ENCODE measurements around the gene MTHFD1. TPM values are rescaled to one million over a fixed set of nuclear protein-coding genes. Genes with fewer than 3 reads are reported as not detected.
"Not testable (repeated sequence)": the region's sequence is repeated elsewhere in the genome, so short reads cannot be mapped to it uniquely, and the experiment has no call there.

Gene MTHFD1
- total RNA-seq, 4 donors from 2014 or later = 34.5 to 54.5 (median 38.6) TPM

DNA sequence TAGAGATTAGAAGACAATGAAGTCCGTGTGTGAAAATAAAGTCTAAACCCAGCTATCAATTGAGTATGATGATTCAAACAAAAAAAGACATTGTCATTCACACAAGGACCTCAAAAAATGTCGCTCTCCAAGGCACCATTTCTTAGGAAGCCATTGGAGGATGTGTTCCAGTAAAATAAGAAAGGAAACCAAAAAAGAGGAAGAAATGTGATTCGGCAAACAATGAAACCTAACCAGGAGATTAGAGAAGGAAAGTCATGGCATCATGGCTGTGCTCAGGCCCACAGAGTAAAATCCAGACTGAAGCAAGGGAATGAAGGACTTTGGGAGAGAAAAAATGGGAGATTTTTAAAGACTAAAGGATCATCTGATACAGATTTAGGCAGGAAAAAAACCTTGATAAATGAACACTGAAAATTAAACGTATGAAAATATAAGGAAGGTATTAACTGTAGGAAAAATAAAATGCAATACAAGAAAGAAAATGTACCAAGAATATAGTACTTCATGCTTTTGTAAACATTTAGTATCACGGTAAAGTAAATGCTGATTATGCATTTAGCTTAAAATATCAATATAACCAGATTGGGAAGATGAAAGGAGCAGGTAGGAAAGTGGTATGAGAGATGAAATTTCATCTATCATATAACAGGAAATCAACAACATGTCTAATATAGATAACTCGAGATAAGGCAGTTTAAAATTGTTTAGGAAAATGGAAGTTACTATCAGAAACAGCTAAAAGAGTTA lies 38.2 kb upstream of the MTHFD1 start:
- no peak for TF ChIP-seq POLR2A (IDR thresholded peaks at IDR 0.05)
- TF ChIP-seq EP300 (IDR thresholded peaks at IDR 0.05) = no peak
- TF ChIP-seq, protein P1, sequence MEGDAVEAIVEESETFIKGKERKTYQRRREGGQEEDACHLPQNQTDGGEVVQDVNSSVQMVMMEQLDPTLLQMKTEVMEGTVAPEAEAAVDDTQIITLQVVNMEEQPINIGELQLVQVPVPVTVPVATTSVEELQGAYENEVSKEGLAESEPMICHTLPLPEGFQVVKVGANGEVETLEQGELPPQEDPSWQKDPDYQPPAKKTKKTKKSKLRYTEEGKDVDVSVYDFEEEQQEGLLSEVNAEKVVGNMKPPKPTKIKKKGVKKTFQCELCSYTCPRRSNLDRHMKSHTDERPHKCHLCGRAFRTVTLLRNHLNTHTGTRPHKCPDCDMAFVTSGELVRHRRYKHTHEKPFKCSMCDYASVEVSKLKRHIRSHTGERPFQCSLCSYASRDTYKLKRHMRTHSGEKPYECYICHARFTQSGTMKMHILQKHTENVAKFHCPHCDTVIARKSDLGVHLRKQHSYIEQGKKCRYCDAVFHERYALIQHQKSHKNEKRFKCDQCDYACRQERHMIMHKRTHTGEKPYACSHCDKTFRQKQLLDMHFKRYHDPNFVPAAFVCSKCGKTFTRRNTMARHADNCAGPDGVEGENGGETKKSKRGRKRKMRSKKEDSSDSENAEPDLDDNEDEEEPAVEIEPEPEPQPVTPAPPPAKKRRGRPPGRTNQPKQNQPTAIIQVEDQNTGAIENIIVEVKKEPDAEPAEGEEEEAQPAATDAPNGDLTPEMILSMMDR (IDR thresholded peaks at IDR 0.05) = no peak
- TF ChIP-seq POLR2AphosphoS5 (IDR thresholded peaks at IDR 0.05) = no peak
- Histone ChIP-seq H3K27ac (no peak overlapping the region), H3K9me3 (no peaks in the 10 kb centered on the region), H3K4me3 (no peak overlapping the region), H3K27me3 (no peaks in the 10 kb centered on the region), H3K36me3 (no peaks in the 10 kb centered on the region), H3K4me1 (no peaks in the 10 kb centered on the region)
- WGBS, 2 donors (ENCODE audit: low coverage in 1 of 2) = 82 to 87% methylated on average over 5 to 6 of the region's 6 CpGs
- no peak for ATAC-seq

DNA sequence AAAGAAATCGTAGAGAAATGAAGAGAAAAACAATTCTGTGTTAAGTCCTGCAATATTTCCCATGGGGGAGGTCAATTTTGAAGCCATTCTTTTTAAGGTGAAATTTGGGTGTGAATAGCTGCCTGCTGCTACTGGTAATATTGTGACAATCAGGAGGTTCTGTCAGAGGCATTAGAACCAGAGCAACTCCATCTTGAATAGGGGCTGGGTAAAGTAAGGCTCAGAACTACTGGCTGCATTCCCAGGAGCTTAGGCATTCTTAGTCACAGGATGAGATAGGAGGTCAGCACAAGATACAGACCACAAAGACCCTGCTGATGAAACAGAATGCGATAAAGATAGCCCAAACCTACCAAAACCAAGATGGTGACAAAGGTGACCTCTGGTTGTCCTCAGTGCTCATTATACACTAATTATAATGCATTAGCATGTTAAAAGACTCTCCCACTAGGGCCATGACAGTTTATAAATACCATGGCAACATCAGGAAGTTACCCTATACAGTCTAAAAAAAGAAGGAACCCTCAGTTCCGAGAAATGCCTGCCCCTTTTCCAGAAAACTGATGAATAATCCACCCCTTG lies 24.8 kb upstream of the MTHFD1 start:
- H3K9me3 ChIP-seq = no peaks in the 10 kb centered on the region
- H3K4me3 ChIP-seq = no peak overlapping the region
- TF ChIP-seq POLR2AphosphoS5 (IDR thresholded peaks at IDR 0.05) (no peak), EP300 (IDR thresholded peaks at IDR 0.05) (no peak), POLR2A (IDR thresholded peaks at IDR 0.05) (no peak)
- TF ChIP-seq, protein P1 (IDR thresholded peaks at IDR 0.05) = no peak
- ATAC-seq = no peak
- H3K27ac ChIP-seq = no peak overlapping the region
- WGBS, 2 donors (ENCODE audit: low coverage in 1 of 2) = 70 to 92% methylated on average over 2 to 3 of the region's 3 CpGs
- H3K4me1 ChIP-seq = no peaks in the 10 kb centered on the region
- H3K36me3 ChIP-seq = no peaks in the 10 kb centered on the region
- no peaks in the 10 kb centered on the region for H3K27me3 ChIP-seq

GRCh38 chr14:64364907-64365306 lies 23.2 kb upstream of the MTHFD1 start:
- Histone ChIP-seq H3K4me3 (no peak overlapping the region), H3K4me1 (no peaks in the 10 kb centered on the region), H3K27ac (no peak overlapping the region), H3K9me3 (no peaks in the 10 kb centered on the region), H3K36me3 (no peaks in the 10 kb centered on the region), H3K27me3 (no peaks in the 10 kb centered on the region)
- no peak for ATAC-seq
- 78 to 90% methylated on average over 3 of the region's 3 CpGs for WGBS, 2 donors (ENCODE audit: low coverage in 1 of 2)
- TF ChIP-seq POLR2AphosphoS5 (IDR thresholded peaks at IDR 0.05) = no peak

DNA sequence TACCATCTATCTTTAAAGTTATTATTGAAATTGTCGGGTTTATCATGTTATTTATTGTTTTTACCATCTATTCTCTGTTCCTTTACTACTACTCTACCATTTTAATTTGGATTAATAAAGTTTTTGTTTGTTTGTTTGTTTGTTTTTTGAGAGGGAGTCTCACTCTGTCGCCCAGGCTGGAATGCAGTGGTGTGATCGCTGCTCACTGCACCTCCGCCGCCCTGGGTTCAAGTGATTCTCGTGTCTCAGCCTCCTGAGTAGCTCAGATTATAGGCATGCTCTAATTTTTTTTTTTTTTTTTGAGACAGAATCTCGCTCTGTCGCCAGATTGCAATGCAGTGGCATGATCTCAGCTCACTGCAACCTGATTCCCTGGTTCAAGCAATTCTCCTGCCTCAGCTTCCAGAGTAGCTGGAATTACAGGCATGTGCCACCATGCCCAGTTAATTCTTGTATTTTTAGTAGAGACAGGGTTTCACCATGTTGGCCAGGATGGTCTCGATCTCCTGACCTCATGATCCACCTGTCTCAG lies 22.7 kb upstream of the MTHFD1 start:
- H3K27ac ChIP-seq, H3K36me3 ChIP-seq, H3K4me1 ChIP-seq, H3K27me3 ChIP-seq, ATAC-seq, H3K4me3 ChIP-seq, H3K9me3 ChIP-seq: not testable (repeated sequence)
- WGBS, 2 donors (ENCODE audit: low coverage in 1 of 2) = 91 to 97% methylated on average over 6 to 8 of the region's 9 CpGs

GRCh38 chr14:64369201-64369600 lies 19.0 kb upstream of the MTHFD1 start:
- Histone ChIP-seq H3K4me3 (no peak overlapping the region), H3K27ac (no peak overlapping the region), H3K27me3 (no peaks in the 10 kb centered on the region), H3K9me3 (no peaks in the 10 kb centered on the region), H3K36me3 (no peaks in the 10 kb centered on the region), H3K4me1 (no peaks in the 10 kb centered on the region)
- TF ChIP-seq POLR2AphosphoS5 (IDR thresholded peaks at IDR 0.05) (no peak), EP300 (IDR thresholded peaks at IDR 0.05) (no peak)
- TF ChIP-seq, protein P1 (IDR thresholded peaks at IDR 0.05) = no peak
- ATAC-seq = no peak
- 73 to 91% methylated on average over 2 of the region's 2 CpGs for WGBS, 2 donors (ENCODE audit: low coverage in 1 of 2)

Measured in gastroesophageal sphincter (tissue), 4 donors.